ENCODE data around the gene HELZ.
"Not testable (repeated sequence)": the region's sequence is repeated elsewhere in the genome, so short reads cannot be mapped to it uniquely, and the experiment has no call there.

The HELZ gene

GRCh38 chr17:67227488-67227887, 17.5 kb downstream of the HELZ start:
- no peak for DNase-seq (ENCODE audit: low spot score)

- DNase-seq (ENCODE audit: low spot score), result no peak
These were observed 19.7 kb downstream of the HELZ start for GRCh38 chr17:67225316-67225715.

- DNase-seq (ENCODE audit: low spot score), result no peak
These were observed 20.3 kb downstream of the HELZ start for GRCh38 chr17:67224736-67225135.

GRCh38 chr17:67223924-67224323, 21.1 kb downstream of the HELZ start:
- no peak for DNase-seq (ENCODE audit: low spot score)

- DNase-seq (ENCODE audit: low spot score), result no peak
These were observed 23.7 kb downstream of the HELZ start for GRCh38 chr17:67221062-67221998.

- DNase-seq (ENCODE audit: low spot score), result no peak
These were observed 26.5 kb downstream of the HELZ start for GRCh38 chr17:67218385-67218950.

GRCh38 chr17:67217446-67217845, 27.6 kb downstream of the HELZ start:
- no peak for DNase-seq (ENCODE audit: low spot score)

GRCh38 chr17:67216578-67217320, 28.2 kb downstream of the HELZ start:
- no peak for DNase-seq (ENCODE audit: low spot score)

GRCh38 chr17:67215991-67216421, 29.0 kb downstream of the HELZ start:
- no peak for DNase-seq (ENCODE audit: low spot score)

- no peak for DNase-seq (ENCODE audit: low spot score)
These were observed 32.1 kb downstream of the HELZ start for GRCh38 chr17:67212714-67213417.

- DNase-seq (ENCODE audit: low spot score), result no peak
These were observed 32.8 kb downstream of the HELZ start for GRCh38 chr17:67212231-67212630.

- DNase-seq (ENCODE audit: low spot score), result no peak
These were observed 33.3 kb downstream of the HELZ start for GRCh38 chr17:67211742-67212141.

GRCh38 chr17:67210915-67211314, 34.1 kb downstream of the HELZ start:
- no peak for DNase-seq (ENCODE audit: low spot score)

GRCh38 chr17:67208232-67208631, 36.8 kb downstream of the HELZ start:
- no peak for DNase-seq (ENCODE audit: low spot score)

- DNase-seq (ENCODE audit: low spot score), result no peak
These were observed 41.2 kb downstream of the HELZ start for GRCh38 chr17:67203818-67204217.

GRCh38 chr17:67202503-67202902, 42.5 kb downstream of the HELZ start:
- no peak for DNase-seq (ENCODE audit: low spot score)

GRCh38 chr17:67200727-67201301, 44.2 kb downstream of the HELZ start:
- DNase-seq (ENCODE audit: low spot score), result no peak

GRCh38 chr17:67198131-67198530, 46.9 kb downstream of the HELZ start:
- no peak for DNase-seq (ENCODE audit: low spot score)

GRCh38 chr17:67197023-67197422, 48.0 kb downstream of the HELZ start:
- DNase-seq (ENCODE audit: low spot score), result not testable (repeated sequence)

GRCh38 chr17:67196422-67196821, 48.6 kb downstream of the HELZ start:
- DNase-seq (ENCODE audit: low spot score), result no peak

GRCh38 chr17:67194134-67194533, 50.9 kb downstream of the HELZ start:
- no peak for DNase-seq (ENCODE audit: low spot score)

- DNase-seq (ENCODE audit: low spot score), result no peak
These were observed 57.1 kb downstream of the HELZ start for GRCh38 chr17:67187927-67188326.

Measured in ecto neural progenitor cell (in vitro differentiated cells).